ENCODE results near the gene CFDP1. TPM values are rescaled to one million over a fixed set of nuclear protein-coding genes. Genes with fewer than 3 reads are reported as not detected.

CFDP1 gene
- total RNA-seq, 4 donors from 2014 or later: 42.4 to 49.5 (median 44.0) TPM

DNA sequence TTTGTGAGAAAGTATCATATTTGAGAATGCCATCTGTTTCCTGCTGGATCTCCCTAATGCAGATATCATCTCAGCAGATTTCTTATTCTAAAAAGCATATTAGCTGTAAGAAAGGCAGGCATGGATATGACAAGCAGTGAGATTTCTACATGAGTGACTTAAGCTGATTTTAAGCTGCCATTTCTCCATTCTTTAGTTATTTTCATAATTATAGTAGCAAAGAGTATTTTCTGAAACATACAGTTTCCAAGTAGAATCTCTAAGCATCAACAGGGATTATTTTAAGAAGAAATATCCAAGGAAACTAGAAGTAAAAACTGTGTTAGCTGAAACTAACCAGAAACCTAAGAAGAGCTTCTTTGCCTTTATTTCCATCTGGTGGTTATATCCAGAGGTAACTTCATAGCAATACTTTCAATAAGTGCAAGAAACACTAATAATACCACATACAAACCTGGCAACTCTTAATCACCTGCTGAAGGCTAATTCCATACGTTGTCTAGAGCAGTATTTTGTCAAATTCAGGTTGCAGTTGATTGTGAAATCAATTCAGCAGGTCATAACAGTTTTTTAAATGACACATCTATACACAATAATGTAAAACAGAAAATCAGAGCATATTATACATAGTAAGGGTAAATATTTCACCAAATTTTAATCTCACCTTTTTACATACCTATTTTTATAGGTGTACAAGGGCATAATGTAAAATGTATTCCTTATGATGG lies 42.2 kb downstream of the CFDP1 start:
- Histone ChIP-seq H3K36me3 (peaks cover 15 to 51% (median 29%) of the 10 kb centered on the region in 4 donors), H3K4me1 (peaks cover 17 to 32% (median 24%) of the 10 kb centered on the region in 4 donors), H3K9me3 (no peaks in the 10 kb centered on the region), H3K4me3 (no peak overlapping the region), H3K27ac (replicated peaks in 1 of 4) (peak overlapping the region in 1 of 4 donors; percentile 3), H3K27me3 (no peaks in the 10 kb centered on the region)
- TF ChIP-seq EP300 (IDR thresholded peaks at IDR 0.05): no peak
- TF ChIP-seq, protein P1, sequence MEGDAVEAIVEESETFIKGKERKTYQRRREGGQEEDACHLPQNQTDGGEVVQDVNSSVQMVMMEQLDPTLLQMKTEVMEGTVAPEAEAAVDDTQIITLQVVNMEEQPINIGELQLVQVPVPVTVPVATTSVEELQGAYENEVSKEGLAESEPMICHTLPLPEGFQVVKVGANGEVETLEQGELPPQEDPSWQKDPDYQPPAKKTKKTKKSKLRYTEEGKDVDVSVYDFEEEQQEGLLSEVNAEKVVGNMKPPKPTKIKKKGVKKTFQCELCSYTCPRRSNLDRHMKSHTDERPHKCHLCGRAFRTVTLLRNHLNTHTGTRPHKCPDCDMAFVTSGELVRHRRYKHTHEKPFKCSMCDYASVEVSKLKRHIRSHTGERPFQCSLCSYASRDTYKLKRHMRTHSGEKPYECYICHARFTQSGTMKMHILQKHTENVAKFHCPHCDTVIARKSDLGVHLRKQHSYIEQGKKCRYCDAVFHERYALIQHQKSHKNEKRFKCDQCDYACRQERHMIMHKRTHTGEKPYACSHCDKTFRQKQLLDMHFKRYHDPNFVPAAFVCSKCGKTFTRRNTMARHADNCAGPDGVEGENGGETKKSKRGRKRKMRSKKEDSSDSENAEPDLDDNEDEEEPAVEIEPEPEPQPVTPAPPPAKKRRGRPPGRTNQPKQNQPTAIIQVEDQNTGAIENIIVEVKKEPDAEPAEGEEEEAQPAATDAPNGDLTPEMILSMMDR (IDR thresholded peaks at IDR 0.05): no peak
- no peak for TF ChIP-seq POLR2AphosphoS5 (IDR thresholded peaks at IDR 0.05)
- TF ChIP-seq POLR2A (IDR thresholded peaks at IDR 0.05; ENCODE audit: low read depth): no peak
- intact Hi-C loops (cut with DNase I): no loop called here
- WGBS: 73% methylated on average over 1 of the region's 1 CpG
- no peak for DNase-seq (ENCODE audit: extremely low spot score)

DNA sequence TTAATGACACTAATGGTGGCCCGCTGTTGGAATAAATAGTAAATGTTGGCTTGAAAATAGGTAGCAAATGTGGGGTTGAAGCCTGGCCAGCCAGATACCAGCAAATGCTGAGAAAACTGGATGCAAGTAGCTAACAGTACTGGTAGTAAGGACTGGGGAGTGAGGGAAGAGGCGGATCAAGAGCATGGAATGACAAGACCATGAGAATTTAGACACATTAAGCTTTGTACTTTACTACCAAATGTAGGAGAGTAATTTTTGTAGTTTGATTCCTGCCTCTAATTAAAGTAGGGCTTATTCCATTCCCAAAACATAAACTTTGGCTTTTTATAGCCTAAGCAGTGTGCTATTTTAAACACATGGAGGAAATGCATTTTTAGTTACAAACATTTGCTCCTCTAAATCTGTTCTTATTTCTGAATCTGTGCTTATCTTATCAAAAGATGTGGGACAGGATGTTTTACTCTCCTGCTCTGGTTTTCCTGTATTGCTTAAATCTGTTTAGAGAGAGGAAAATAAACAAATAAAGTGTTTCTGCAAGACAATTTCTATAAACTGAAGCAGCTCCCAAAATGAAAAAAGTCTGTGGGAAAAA lies 44.1 kb downstream of the CFDP1 start:
- peaks cover 22 to 33% (median 28%) of the 10 kb centered on the region in 4 donors for H3K4me1 ChIP-seq
- peak overlapping the region in 3 of 4 donors; percentile 12 to 50 (median 14) for H3K27ac ChIP-seq (replicated peaks in 1 of 4)
- no peak overlapping the region for H3K4me3 ChIP-seq
- DNase-seq (ENCODE audit: extremely low spot score): no peak
- no peaks in the 10 kb centered on the region for H3K9me3 ChIP-seq
- 92% methylated on average over 2 of the region's 2 CpGs for WGBS
- H3K36me3 ChIP-seq: peaks cover 8 to 38% (median 25%) of the 10 kb centered on the region in 4 donors
- intact Hi-C loops (cut with DNase I): no loop called here
- no peaks in the 10 kb centered on the region for H3K27me3 ChIP-seq
- TF ChIP-seq POLR2A (IDR thresholded peaks at IDR 0.05; ENCODE audit: low read depth) (no peak), EP300 (IDR thresholded peaks at IDR 0.05) (no peak), POLR2AphosphoS5 (IDR thresholded peaks at IDR 0.05) (no peak)
- TF ChIP-seq, protein P1 (IDR thresholded peaks at IDR 0.05): no peak

DNA sequence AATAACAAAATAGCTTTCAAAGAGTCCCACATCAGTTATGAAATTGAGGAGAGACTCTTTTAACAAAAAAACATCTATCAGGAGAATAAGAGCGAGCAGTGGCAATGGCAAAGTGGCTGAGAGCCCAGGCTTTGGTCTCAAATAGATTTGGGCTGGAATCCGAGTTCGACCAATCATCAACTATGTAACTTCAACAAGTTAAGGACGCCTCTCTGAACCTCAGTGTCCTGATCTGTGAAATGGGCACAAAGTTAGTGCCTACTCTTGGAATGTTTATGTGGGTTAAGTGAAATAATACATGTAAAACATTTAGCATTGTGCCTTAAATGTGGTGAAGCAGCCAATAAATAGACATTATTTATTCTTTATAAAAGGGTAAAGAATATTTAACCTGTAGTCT lies 45.4 kb downstream of the CFDP1 start:
- peaks cover 8 to 30% (median 17%) of the 10 kb centered on the region in 4 donors for H3K36me3 ChIP-seq
- TF ChIP-seq POLR2A (IDR thresholded peaks at IDR 0.05; ENCODE audit: low read depth): no peak
- no peak for TF ChIP-seq POLR2AphosphoS5 (IDR thresholded peaks at IDR 0.05)
- TF ChIP-seq, protein P1 (IDR thresholded peaks at IDR 0.05): no peak
- TF ChIP-seq EP300 (IDR thresholded peaks at IDR 0.05): no peak
- H3K27me3 ChIP-seq: no peaks in the 10 kb centered on the region
- no peaks in the 10 kb centered on the region for H3K9me3 ChIP-seq
- DNase-seq (ENCODE audit: extremely low spot score): no peak
- H3K4me3 ChIP-seq: no peak overlapping the region
- intact Hi-C loops (cut with DNase I): no loop called here
- 93% methylated on average over 3 of the region's 4 CpGs for WGBS
- peaks cover 20 to 29% (median 25%) of the 10 kb centered on the region in 4 donors for H3K4me1 ChIP-seq
- H3K27ac ChIP-seq (replicated peaks in 1 of 4): no peak overlapping the region

DNA sequence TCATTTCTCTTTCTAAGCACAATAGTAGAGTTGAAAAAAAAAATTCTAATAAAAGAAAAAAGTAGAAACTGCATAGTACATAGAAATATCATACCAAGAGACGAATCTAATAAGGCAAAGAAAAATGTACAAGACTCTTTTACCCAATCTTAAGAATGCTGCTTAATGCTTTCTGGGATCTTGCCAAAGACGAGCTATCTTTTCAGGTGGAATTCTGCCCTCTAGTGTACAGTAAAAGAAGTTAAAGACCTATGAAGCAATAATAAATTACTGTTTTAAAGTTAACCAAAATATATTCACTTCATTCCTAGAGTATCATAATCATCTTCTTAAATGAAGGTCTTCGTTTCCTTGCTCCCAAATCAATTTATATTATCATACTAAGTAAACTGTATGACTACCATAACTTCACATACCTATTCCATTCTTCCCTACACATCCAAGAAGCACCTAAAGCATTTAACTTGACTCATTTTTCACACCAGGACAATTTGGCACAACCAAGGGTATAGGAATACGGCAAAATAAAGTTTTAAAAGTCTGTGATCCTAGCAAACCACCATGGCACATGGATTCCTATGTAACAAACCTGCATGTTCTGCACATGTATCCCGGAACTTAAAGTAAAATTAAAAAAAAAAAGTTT lies 47.7 kb downstream of the CFDP1 start:
- no peak overlapping the region for H3K27ac ChIP-seq (replicated peaks in 1 of 4)
- H3K27me3 ChIP-seq: no peaks in the 10 kb centered on the region
- DNase-seq (ENCODE audit: extremely low spot score): no peak
- peaks cover 0 to 8% (median 6%) of the 10 kb centered on the region in 4 donors for H3K36me3 ChIP-seq
- no peak overlapping the region for H3K4me3 ChIP-seq
- intact Hi-C loops (cut with DNase I): loop anchor here (2.0 kb wide), 1 partner anchor 153 kb away; no protein-coding TSS in a partner anchor
- TF ChIP-seq, protein P1 (IDR thresholded peaks at IDR 0.05): peak; percentile 73 to 79 (median 79)
- TF ChIP-seq EP300 (IDR thresholded peaks at IDR 0.05): no peak
- peak in 1 of 2 donors; percentile 52 for TF ChIP-seq POLR2AphosphoS5 (IDR thresholded peaks at IDR 0.05)
- TF ChIP-seq POLR2A (IDR thresholded peaks at IDR 0.05; ENCODE audit: low read depth): no peak
- no peaks in the 10 kb centered on the region for H3K9me3 ChIP-seq
- WGBS: 26% methylated on average over 5 of the region's 5 CpGs
- peaks cover 16 to 33% (median 26%) of the 10 kb centered on the region in 4 donors for H3K4me1 ChIP-seq
